ENCODE results near the gene COPA. TPM values are rescaled to one million over a fixed set of nuclear protein-coding genes. Genes with fewer than 3 reads are reported as not detected.

The COPA gene
- polyA plus RNA-seq, 10 donors = 109 to 178 (median 136) TPM

GRCh38 chr1:160363951-160364735 lies 21.1 kb upstream of the COPA start:
- DNase-seq = no peak

- DNase-seq = no peak
Measured at GRCh38 chr1:160363010-160363409, 20.0 kb upstream of the COPA start.

- DNase-seq = no peak
Measured at GRCh38 chr1:160362168-160362957, 19.3 kb upstream of the COPA start.

GRCh38 chr1:160361814-160362167 lies 18.7 kb upstream of the COPA start:
- no peak for DNase-seq

- DNase-seq = no peak
Measured at GRCh38 chr1:160361199-160361598, 18.1 kb upstream of the COPA start.

GRCh38 chr1:160360227-160360695 lies 17.2 kb upstream of the COPA start:
- no peak for DNase-seq

- DNase-seq = no peak
Measured at GRCh38 chr1:160359559-160360226, 16.6 kb upstream of the COPA start.

- no peak for DNase-seq
Measured at GRCh38 chr1:160358073-160358472, 15.0 kb upstream of the COPA start.

- DNase-seq = no peak
Measured at GRCh38 chr1:160357286-160358002, 14.4 kb upstream of the COPA start.

- no peak for DNase-seq
Measured at GRCh38 chr1:160354388-160354985, 11.4 kb upstream of the COPA start.

GRCh38 chr1:160353223-160353622 lies 10.2 kb upstream of the COPA start:
- peak in 2 of 3 donors; percentile 45 to 47 for DNase-seq

- no peak for DNase-seq
Measured at GRCh38 chr1:160352555-160352954, 9.5 kb upstream of the COPA start.

GRCh38 chr1:160351629-160352028 lies 8.6 kb upstream of the COPA start:
- DNase-seq = peak in 1 of 3 donors; percentile 51

GRCh38 chr1:160346958-160347357 lies 3.9 kb upstream of the COPA start:
- no peak for DNase-seq

GRCh38 chr1:160346463-160346862 lies 3.4 kb upstream of the COPA start:
- no peak for DNase-seq

- no peak for DNase-seq
Measured at GRCh38 chr1:160344936-160345335, 1.9 kb upstream of the COPA start.

GRCh38 chr1:160344241-160344640 lies 1.2 kb upstream of the COPA start:
- DNase-seq = no peak

- DNase-seq = peak in 2 of 3 donors; percentile 36 to 72
Measured at GRCh38 chr1:160342526-160342925, 524 bp downstream of the COPA start.

GRCh38 chr1:160340866-160341265 lies 2.2 kb downstream of the COPA start:
- no peak for DNase-seq

- no peak for DNase-seq
Measured at GRCh38 chr1:160340146-160340545, 2.9 kb downstream of the COPA start.

- DNase-seq = no peak
Measured at GRCh38 chr1:160338580-160338979, 4.5 kb downstream of the COPA start.

Measured in muscle of back (tissue), 11 donors.